Measurements from ENCODE around the gene HOXD13. TPM values are rescaled to one million over a fixed set of nuclear protein-coding genes. Genes with fewer than 3 reads are reported as not detected.
A peak's percentile ranks its signal among the peaks of the same experiment; 100 is the strongest.

The HOXD13 gene
- total RNA-seq, 2 experiments from 2014 or later, result not detected

- H3K4me3 ChIP-seq (ENCODE audit: low read length), result no peak overlapping the region
- POLR2A ChIA-PET, result interaction anchor here (2.0 kb wide), 1 partner anchor 9 kb away, joined by 5 read pairs; no protein-coding TSS in a partner anchor
- Mint-ChIP-seq H3K27me3 (peaks cover 86% of the 10 kb centered on the region), H3K27ac (peak overlapping the region; percentile 81), H3K36me3 (ENCODE audit: low read depth) (peaks cover 64% of the 10 kb centered on the region), H3K9me3 (peaks cover 16% of the 10 kb centered on the region), H3K4me1 (ENCODE audit: low read depth) (peaks cover 36% of the 10 kb centered on the region), H3K4me3 (peak overlapping the region; percentile 63)
- DNase-seq (no peak), ATAC-seq (ENCODE audit: poor library complexity) (no peak)
- H3K27me3 ChIP-seq (ENCODE audit: control insufficient read depth in 1 of 2, insufficient read depth in 2 of 2, low read length in 2 of 2), result peaks cover 84 to 92% of the 10 kb centered on the region in 2 experiments
- H3K4me1 ChIP-seq (ENCODE audit: insufficient read depth, low read length), result peaks cover 36% of the 10 kb centered on the region
- intact Hi-C loops (cut with DNase I, micrococcal nuclease), result loop anchor here (5.0 to 10.0 kb wide), 3 partner anchors 35 to 1747 kb away; partner anchors contain the start of genes HOXD10 (in 1 of the 2) and SP9 (in 1 of the 2)
- H3K36me3 ChIP-seq (ENCODE audit: insufficient read depth, low read length), result no peaks in the 10 kb centered on the region
- no peak overlapping the region for H3K27ac ChIP-seq (ENCODE audit: low read depth in 1 of 2, low read length in 2 of 2)
- TF ChIP-seq, protein P1, sequence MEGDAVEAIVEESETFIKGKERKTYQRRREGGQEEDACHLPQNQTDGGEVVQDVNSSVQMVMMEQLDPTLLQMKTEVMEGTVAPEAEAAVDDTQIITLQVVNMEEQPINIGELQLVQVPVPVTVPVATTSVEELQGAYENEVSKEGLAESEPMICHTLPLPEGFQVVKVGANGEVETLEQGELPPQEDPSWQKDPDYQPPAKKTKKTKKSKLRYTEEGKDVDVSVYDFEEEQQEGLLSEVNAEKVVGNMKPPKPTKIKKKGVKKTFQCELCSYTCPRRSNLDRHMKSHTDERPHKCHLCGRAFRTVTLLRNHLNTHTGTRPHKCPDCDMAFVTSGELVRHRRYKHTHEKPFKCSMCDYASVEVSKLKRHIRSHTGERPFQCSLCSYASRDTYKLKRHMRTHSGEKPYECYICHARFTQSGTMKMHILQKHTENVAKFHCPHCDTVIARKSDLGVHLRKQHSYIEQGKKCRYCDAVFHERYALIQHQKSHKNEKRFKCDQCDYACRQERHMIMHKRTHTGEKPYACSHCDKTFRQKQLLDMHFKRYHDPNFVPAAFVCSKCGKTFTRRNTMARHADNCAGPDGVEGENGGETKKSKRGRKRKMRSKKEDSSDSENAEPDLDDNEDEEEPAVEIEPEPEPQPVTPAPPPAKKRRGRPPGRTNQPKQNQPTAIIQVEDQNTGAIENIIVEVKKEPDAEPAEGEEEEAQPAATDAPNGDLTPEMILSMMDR (IDR thresholded peaks at IDR 0.05), result no peak
- H3K9me3 ChIP-seq (ENCODE audit: control insufficient read depth in 1 of 2, insufficient read depth in 1 of 2, low read length in 2 of 2), result peaks cover 66 to 79% of the 10 kb centered on the region in 2 experiments
- CTCF ChIA-PET, result no interaction called here
Measured at GRCh38 chr2:176081837-176082524, 10.5 kb upstream of the HOXD13 start.

- Histone ChIP-seq H3K9me3 (ENCODE audit: control insufficient read depth in 1 of 2, insufficient read depth in 1 of 2, low read length in 2 of 2) (peaks cover 63 to 84% of the 10 kb centered on the region in 2 experiments), H3K36me3 (ENCODE audit: insufficient read depth, low read length) (no peaks in the 10 kb centered on the region), H3K4me3 (ENCODE audit: low read length) (no peak overlapping the region), H3K27me3 (ENCODE audit: control insufficient read depth in 1 of 2, insufficient read depth in 2 of 2, low read length in 2 of 2) (peaks cover 86 to 92% of the 10 kb centered on the region in 2 experiments), H3K4me1 (ENCODE audit: insufficient read depth, low read length) (peaks cover 36% of the 10 kb centered on the region), H3K27ac (ENCODE audit: low read depth in 1 of 2, low read length in 2 of 2) (no peak overlapping the region)
- Mint-ChIP-seq H3K27ac (peak overlapping the region; percentile 81), H3K9me3 (peaks cover 18% of the 10 kb centered on the region), H3K4me3 (peak overlapping the region; percentile 25), H3K27me3 (peaks cover 86% of the 10 kb centered on the region), H3K4me1 (ENCODE audit: low read depth) (peaks cover 38% of the 10 kb centered on the region), H3K36me3 (ENCODE audit: low read depth) (peaks cover 65% of the 10 kb centered on the region)
- TF ChIP-seq, protein P1 (IDR thresholded peaks at IDR 0.05), result no peak
- ATAC-seq (ENCODE audit: poor library complexity) (no peak), DNase-seq (no peak)
- ChIA-PET POLR2A (interaction anchor here (1.1 to 2.0 kb wide), 2 partner anchors 9 to 28 kb away, joined by 3 to 5 read pairs; no protein-coding TSS in a partner anchor), CTCF (no interaction called here)
- intact Hi-C loops (cut with DNase I, micrococcal nuclease), result loop anchor here (5.0 to 10.0 kb wide), 3 partner anchors 35 to 1748 kb away; partner anchors contain the start of genes HOXD10 (in 1 of the 2) and SP9 (in 1 of the 2)
Measured at GRCh38 chr2:176082525-176082823, 10.0 kb upstream of the HOXD13 start.

- intact Hi-C loops (cut with DNase I, micrococcal nuclease), result loop anchor here (5.0 to 10.0 kb wide), 3 partner anchors 34 to 1748 kb away; partner anchors contain the start of genes HOXD10 (in 1 of the 2) and SP9 (in 1 of the 2)
- Histone ChIP-seq H3K4me3 (ENCODE audit: low read length) (no peak overlapping the region), H3K9me3 (ENCODE audit: control insufficient read depth in 1 of 2, insufficient read depth in 1 of 2, low read length in 2 of 2) (peaks cover 62 to 90% of the 10 kb centered on the region in 2 experiments), H3K27me3 (ENCODE audit: control insufficient read depth in 1 of 2, insufficient read depth in 2 of 2, low read length in 2 of 2) (peaks cover 93 to 96% of the 10 kb centered on the region in 2 experiments), H3K27ac (ENCODE audit: low read depth in 1 of 2, low read length in 2 of 2) (no peak overlapping the region), H3K4me1 (ENCODE audit: insufficient read depth, low read length) (peaks cover 41% of the 10 kb centered on the region), H3K36me3 (ENCODE audit: insufficient read depth, low read length) (no peaks in the 10 kb centered on the region)
- ChIA-PET POLR2A (interaction anchor here (1.1 to 2.0 kb wide), 2 partner anchors 10 to 27 kb away, joined by 3 to 5 read pairs; no protein-coding TSS in a partner anchor), CTCF (no interaction called here)
- Mint-ChIP-seq H3K4me3 (peak overlapping the region; percentile 76), H3K36me3 (ENCODE audit: low read depth) (peaks cover 65% of the 10 kb centered on the region), H3K9me3 (peaks cover 18% of the 10 kb centered on the region), H3K27ac (peak overlapping the region; percentile 81), H3K4me1 (ENCODE audit: low read depth) (peaks cover 44% of the 10 kb centered on the region), H3K27me3 (peaks cover 89% of the 10 kb centered on the region)
- DNase-seq (peak in 1 of 14 experiments; percentile 29), ATAC-seq (ENCODE audit: poor library complexity) (no peak)
- TF ChIP-seq, protein P1 (IDR thresholded peaks at IDR 0.05), result no peak
Measured at GRCh38 chr2:176082824-176083751, 9.4 kb upstream of the HOXD13 start.

Data from CD4-positive, alpha-beta T cell (primary cell).